Activated naive CD8-positive, alpha-beta T cell (primary cell): ENCODE results near the gene ALPP.
"Not testable (repeated sequence)": the region's sequence is repeated elsewhere in the genome, so short reads cannot be mapped to it uniquely, and the experiment has no call there.

Experiments
- H3K27ac Mint-ChIP-seq: one replicate; pipeline ENCODE4 v1.8.0; 2021; ENCODE audit warnings: mixed read lengths
- H3K27me3 Mint-ChIP-seq: one replicate; pipeline ENCODE4 v1.8.0; 2021; ENCODE audit warnings: mixed read lengths
- H3K36me3 Mint-ChIP-seq: one replicate; pipeline ENCODE4 v1.8.0; 2021; ENCODE audit warnings: mixed read lengths
- H3K4me1 Mint-ChIP-seq: one replicate; pipeline ENCODE4 v1.8.0; 2021; ENCODE audit warnings: low read depth, mixed read lengths
- H3K4me3 Mint-ChIP-seq: one replicate; pipeline ENCODE4 v1.8.0; 2021; ENCODE audit warnings: mild to moderate bottlenecking, mixed read lengths
- H3K9me3 Mint-ChIP-seq: one replicate; pipeline ENCODE4 v1.8.0; 2021; ENCODE audit warnings: low read depth, mixed read lengths

The ALPP gene

GRCh38 chr2:232366461-232366860, 12.1 kb upstream of the ALPP start:
- not testable (repeated sequence) for H3K27ac Mint-ChIP-seq, H3K36me3 Mint-ChIP-seq, H3K4me3 Mint-ChIP-seq, H3K9me3 Mint-ChIP-seq, H3K27me3 Mint-ChIP-seq
- peaks cover 28% of the 10 kb centered on the region for H3K4me1 Mint-ChIP-seq

- H3K27me3 Mint-ChIP-seq, result no peaks in the 10 kb centered on the region
- no peaks in the 10 kb centered on the region for H3K36me3 Mint-ChIP-seq
- H3K9me3 Mint-ChIP-seq, result no peaks in the 10 kb centered on the region
- no peak overlapping the region for H3K27ac Mint-ChIP-seq
- no peak overlapping the region for H3K4me3 Mint-ChIP-seq
- H3K4me1 Mint-ChIP-seq, result peaks cover 28% of the 10 kb centered on the region
Measured at GRCh38 chr2:232367016-232367415, 11.5 kb upstream of the ALPP start.

GRCh38 chr2:232367591-232368233, 10.8 kb upstream of the ALPP start:
- Mint-ChIP-seq H3K27ac (no peak overlapping the region), H3K4me1 (peaks cover 22% of the 10 kb centered on the region), H3K36me3 (no peaks in the 10 kb centered on the region), H3K4me3 (no peak overlapping the region), H3K27me3 (no peaks in the 10 kb centered on the region), H3K9me3 (no peaks in the 10 kb centered on the region)

GRCh38 chr2:232368311-232368731, 10.2 kb upstream of the ALPP start:
- Mint-ChIP-seq H3K4me1 (peaks cover 20% of the 10 kb centered on the region), H3K4me3 (no peak overlapping the region), H3K27me3 (no peaks in the 10 kb centered on the region), H3K27ac (no peak overlapping the region), H3K9me3 (no peaks in the 10 kb centered on the region), H3K36me3 (no peaks in the 10 kb centered on the region)

- H3K4me3 Mint-ChIP-seq, result no peak overlapping the region
- peaks cover 11% of the 10 kb centered on the region for H3K4me1 Mint-ChIP-seq
- H3K36me3 Mint-ChIP-seq, result no peaks in the 10 kb centered on the region
- H3K9me3 Mint-ChIP-seq, result no peaks in the 10 kb centered on the region
- H3K27ac Mint-ChIP-seq, result no peak overlapping the region
- no peaks in the 10 kb centered on the region for H3K27me3 Mint-ChIP-seq
Measured at GRCh38 chr2:232369126-232369951, 9.2 kb upstream of the ALPP start.

- H3K36me3 Mint-ChIP-seq, H3K4me3 Mint-ChIP-seq, H3K4me1 Mint-ChIP-seq, H3K9me3 Mint-ChIP-seq, H3K27ac Mint-ChIP-seq, H3K27me3 Mint-ChIP-seq: not testable (repeated sequence)
Measured at GRCh38 chr2:232370007-232370406, 8.5 kb upstream of the ALPP start.

GRCh38 chr2:232372231-232373208, 6.0 kb upstream of the ALPP start:
- H3K36me3 Mint-ChIP-seq, result no peaks in the 10 kb centered on the region
- H3K27me3 Mint-ChIP-seq, result no peaks in the 10 kb centered on the region
- no peak overlapping the region for H3K27ac Mint-ChIP-seq
- no peaks in the 10 kb centered on the region for H3K9me3 Mint-ChIP-seq
- no peak overlapping the region for H3K4me3 Mint-ChIP-seq
- H3K4me1 Mint-ChIP-seq, result no peaks in the 10 kb centered on the region

GRCh38 chr2:232374356-232374755, 4.2 kb upstream of the ALPP start:
- Mint-ChIP-seq H3K4me3 (no peak overlapping the region), H3K27ac (no peak overlapping the region), H3K4me1 (no peaks in the 10 kb centered on the region), H3K36me3 (no peaks in the 10 kb centered on the region), H3K9me3 (no peaks in the 10 kb centered on the region), H3K27me3 (no peaks in the 10 kb centered on the region)

GRCh38 chr2:232375164-232375563, 3.4 kb upstream of the ALPP start:
- no peak overlapping the region for H3K4me3 Mint-ChIP-seq
- no peaks in the 10 kb centered on the region for H3K27me3 Mint-ChIP-seq
- no peaks in the 10 kb centered on the region for H3K4me1 Mint-ChIP-seq
- H3K9me3 Mint-ChIP-seq, result no peaks in the 10 kb centered on the region
- H3K36me3 Mint-ChIP-seq, result no peaks in the 10 kb centered on the region
- no peak overlapping the region for H3K27ac Mint-ChIP-seq

- Mint-ChIP-seq H3K27me3 (no peaks in the 10 kb centered on the region), H3K27ac (no peak overlapping the region), H3K4me3 (no peak overlapping the region), H3K4me1 (no peaks in the 10 kb centered on the region), H3K36me3 (no peaks in the 10 kb centered on the region), H3K9me3 (no peaks in the 10 kb centered on the region)
Measured at GRCh38 chr2:232376260-232376659, 2.3 kb upstream of the ALPP start.

- Mint-ChIP-seq H3K27ac (no peak overlapping the region), H3K9me3 (no peaks in the 10 kb centered on the region), H3K4me1 (no peaks in the 10 kb centered on the region), H3K4me3 (no peak overlapping the region), H3K27me3 (no peaks in the 10 kb centered on the region), H3K36me3 (no peaks in the 10 kb centered on the region)
Measured at GRCh38 chr2:232376713-232377112, 1.8 kb upstream of the ALPP start.

GRCh38 chr2:232377319-232377718, 1.2 kb upstream of the ALPP start:
- Mint-ChIP-seq H3K27ac (no peak overlapping the region), H3K9me3 (no peaks in the 10 kb centered on the region), H3K4me1 (no peaks in the 10 kb centered on the region), H3K27me3 (no peaks in the 10 kb centered on the region), H3K4me3 (no peak overlapping the region), H3K36me3 (no peaks in the 10 kb centered on the region)

GRCh38 chr2:232377841-232378734, 463 bp upstream of the ALPP start:
- H3K4me3 Mint-ChIP-seq, result no peak overlapping the region
- H3K9me3 Mint-ChIP-seq, result no peaks in the 10 kb centered on the region
- no peak overlapping the region for H3K27ac Mint-ChIP-seq
- H3K27me3 Mint-ChIP-seq, result peaks cover 2% of the 10 kb centered on the region
- H3K36me3 Mint-ChIP-seq, result no peaks in the 10 kb centered on the region
- H3K4me1 Mint-ChIP-seq, result no peaks in the 10 kb centered on the region
